ENCODE measurements around the gene VMP1. TPM values are rescaled to one million over a fixed set of nuclear protein-coding genes. Genes with fewer than 3 reads are reported as not detected.

VMP1 gene
- total and polyA plus RNA-seq, 2 of the 13 experiments (the other 11 are each of a cell fraction or from before 2014, with no cell fraction given) = 186 to 271 TPM

- TF ChIP-seq RXRB (CRISPR knock-in tag; IDR thresholded peaks at IDR 0.05; ENCODE audit: borderline replicate concordance) = peak; percentile 24; the same call in 1 of the 2 replicates
- TF ChIP-seq IKZF4 (CRISPR knock-in tag; IDR thresholded peaks at IDR 0.05; ENCODE audit: borderline replicate concordance, low read depth, not compliant biosample characterization) = no peak
- TF ChIP-seq, protein P1, sequence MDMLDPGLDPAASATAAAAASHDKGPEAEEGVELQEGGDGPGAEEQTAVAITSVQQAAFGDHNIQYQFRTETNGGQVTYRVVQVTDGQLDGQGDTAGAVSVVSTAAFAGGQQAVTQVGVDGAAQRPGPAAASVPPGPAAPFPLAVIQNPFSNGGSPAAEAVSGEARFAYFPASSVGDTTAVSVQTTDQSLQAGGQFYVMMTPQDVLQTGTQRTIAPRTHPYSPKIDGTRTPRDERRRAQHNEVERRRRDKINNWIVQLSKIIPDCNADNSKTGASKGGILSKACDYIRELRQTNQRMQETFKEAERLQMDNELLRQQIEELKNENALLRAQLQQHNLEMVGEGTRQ (IDR thresholded peaks at IDR 0.05; ENCODE audit: low read depth, low read length) = no peak
- TF ChIP-seq, protein P1 (CRISPR knock-in tag; IDR thresholded peaks at IDR 0.05; ENCODE audit: borderline replicate concordance) = no peak
- TF ChIP-seq ELF3 (CRISPR knock-in tag; IDR thresholded peaks at IDR 0.05) = 0 out of 2 replicates have a peak, but pooled peaks have one; percentile 19
- TF ChIP-seq RELA (CRISPR knock-in tag; IDR thresholded peaks at IDR 0.05) = no peak
- TF ChIP-seq ZNF331 (CRISPR knock-in tag; IDR thresholded peaks at IDR 0.05) = no peak
- TF ChIP-seq POLR2A (IDR thresholded peaks at IDR 0.05; ENCODE audit: insufficient read depth in 1 of 2, low read depth in 2 of 2, low read length in 2 of 2) = no peak
- no peak for TF ChIP-seq ZMYM3 (CRISPR knock-in tag; IDR thresholded peaks at IDR 0.05)
- TF ChIP-seq THRA (CRISPR knock-in tag; IDR thresholded peaks at IDR 0.05; ENCODE audit: borderline replicate concordance) = no peak
- TF ChIP-seq CENPT (CRISPR knock-in tag; IDR thresholded peaks at IDR 0.05; ENCODE audit: low read depth) = no peak
- TF ChIP-seq TRIM22 (IDR thresholded peaks at IDR 0.05) = no peak
- TF ChIP-seq RBFOX2 (IDR thresholded peaks at IDR 0.05; ENCODE audit: low read depth, low read length) = no peak
- TF ChIP-seq, protein P2, sequence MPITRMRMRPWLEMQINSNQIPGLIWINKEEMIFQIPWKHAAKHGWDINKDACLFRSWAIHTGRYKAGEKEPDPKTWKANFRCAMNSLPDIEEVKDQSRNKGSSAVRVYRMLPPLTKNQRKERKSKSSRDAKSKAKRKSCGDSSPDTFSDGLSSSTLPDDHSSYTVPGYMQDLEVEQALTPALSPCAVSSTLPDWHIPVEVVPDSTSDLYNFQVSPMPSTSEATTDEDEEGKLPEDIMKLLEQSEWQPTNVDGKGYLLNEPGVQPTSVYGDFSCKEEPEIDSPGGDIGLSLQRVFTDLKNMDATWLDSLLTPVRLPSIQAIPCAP (CRISPR knock-in tag; IDR thresholded peaks at IDR 0.05; ENCODE audit: low read depth) = no peak
- TF ChIP-seq, protein P3, sequence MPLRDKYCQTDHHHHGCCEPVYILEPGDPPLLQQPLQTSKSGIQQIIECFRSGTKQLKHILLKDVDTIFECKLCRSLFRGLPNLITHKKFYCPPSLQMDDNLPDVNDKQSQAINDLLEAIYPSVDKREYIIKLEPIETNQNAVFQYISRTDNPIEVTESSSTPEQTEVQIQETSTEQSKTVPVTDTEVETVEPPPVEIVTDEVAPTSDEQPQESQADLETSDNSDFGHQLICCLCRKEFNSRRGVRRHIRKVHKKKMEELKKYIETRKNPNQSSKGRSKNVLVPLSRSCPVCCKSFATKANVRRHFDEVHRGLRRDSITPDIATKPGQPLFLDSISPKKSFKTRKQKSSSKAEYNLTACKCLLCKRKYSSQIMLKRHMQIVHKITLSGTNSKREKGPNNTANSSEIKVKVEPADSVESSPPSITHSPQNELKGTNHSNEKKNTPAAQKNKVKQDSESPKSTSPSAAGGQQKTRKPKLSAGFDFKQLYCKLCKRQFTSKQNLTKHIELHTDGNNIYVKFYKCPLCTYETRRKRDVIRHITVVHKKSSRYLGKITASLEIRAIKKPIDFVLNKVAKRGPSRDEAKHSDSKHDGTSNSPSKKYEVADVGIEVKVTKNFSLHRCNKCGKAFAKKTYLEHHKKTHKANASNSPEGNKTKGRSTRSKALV (CRISPR knock-in tag; IDR thresholded peaks at IDR 0.05) = no peak
- TF ChIP-seq ARID5B (CRISPR knock-in tag; IDR thresholded peaks at IDR 0.05) = peak; percentile 45; the same call in 1 of the 2 replicates
- TF ChIP-seq ARNT (IDR thresholded peaks at IDR 0.05) = no peak
These were observed 84.4 kb downstream of the VMP1 start (continued) for GRCh38 chr17:59791603-59792457.
